Keratinocyte (primary cell): Measurements from ENCODE around the gene TMEM267. TPM values are rescaled to one million over a fixed set of nuclear protein-coding genes. Genes with fewer than 3 reads are reported as not detected.
"Not testable (repeated sequence)": the region's sequence is repeated elsewhere in the genome, so short reads cannot be mapped to it uniquely, and the experiment has no call there.

Source experiments
- DNase-seq: peaks from one replicate; pipeline ENCODE4 v3.0.0-alpha.2; 2011; ENCODE audit warnings: low read depth, missing footprints, low spot score
- FAIRE-seq: peaks from 2 replicates; lab custom pipeline; 2011; peaks lifted over from hg19 to GRCh38; lab: Jason Lieb, UNC
- H2AFZ ChIP-seq: 2 replicates; pipeline ENCODE4 v1.6.0; 2012; ENCODE audit warnings: low read length, control low read depth, inconsistent platforms; ENCODE audit not compliant: control insufficient read depth
- H3K27ac ChIP-seq: 2 replicates; pipeline ENCODE4 v1.5.1; 2011; ENCODE audit warnings: low read length; ENCODE audit not compliant: control insufficient read depth, insufficient read depth
- H3K27me3 ChIP-seq: 3 replicates; pipeline ENCODE4 v1.6.0; 2011; ENCODE audit warnings: low read length; ENCODE audit not compliant: control insufficient read depth, insufficient read depth; ENCODE audit errors: extremely low read depth
- H3K36me3 ChIP-seq, 2 experiments: 2 replicates in 1 of 2; 3 replicates in 1 of 2; pipeline ENCODE4 v1.5.1; 2011; ENCODE audit warnings: low read length in 2 of 2, mild to moderate bottlenecking in 1 of 2; ENCODE audit not compliant: control insufficient read depth in 2 of 2, insufficient read depth in 2 of 2; ENCODE audit errors: extremely low read depth in 1 of 2
- H3K4me1 ChIP-seq: 3 replicates; pipeline ENCODE4 v1.5.1; 2011; ENCODE audit warnings: low read length; ENCODE audit not compliant: control insufficient read depth, insufficient read depth; ENCODE audit errors: extremely low read depth
- H3K4me2 ChIP-seq: 3 replicates; pipeline ENCODE4 v1.6.0; 2011; ENCODE audit warnings: low read depth, low read length; ENCODE audit not compliant: control insufficient read depth, insufficient read depth; ENCODE audit errors: extremely low read depth
- H3K4me3 ChIP-seq, 3 experiments: fragments of 200-600 bp in 1 of 3; sonication (generic) in 1 of 3; 2 replicates in 2 of 3; 3 replicates in 1 of 3; pipeline ENCODE4 v1.5.1; 2011 to 2016; ENCODE audit warnings: low read length in 3 of 3, mild to moderate bottlenecking in 3 of 3, control low read depth in 2 of 3, inconsistent platforms in 1 of 3, low read depth in 1 of 3, mixed read lengths in 1 of 3, mixed run types in 1 of 3, moderate library complexity in 1 of 3; ENCODE audit not compliant: control insufficient read depth in 2 of 3, insufficient read depth in 2 of 3; ENCODE audit errors: extremely low read depth in 1 of 3
- H3K79me2 ChIP-seq: 2 replicates; pipeline ENCODE4 v1.6.0; 2012; ENCODE audit warnings: low read length; ENCODE audit not compliant: control insufficient read depth, insufficient read depth
- H3K9ac ChIP-seq: 3 replicates; pipeline ENCODE4 v1.6.0; 2011; ENCODE audit warnings: low read length; ENCODE audit not compliant: control insufficient read depth, insufficient read depth; ENCODE audit errors: extremely low read depth
- H3K9me1 ChIP-seq: 3 replicates; pipeline ENCODE4 v1.6.0; 2011; ENCODE audit warnings: low read length; ENCODE audit not compliant: control insufficient read depth, insufficient read depth; ENCODE audit errors: extremely low read depth
- H3K9me3 ChIP-seq: 2 replicates; pipeline ENCODE4 v1.5.1; 2012; ENCODE audit warnings: low read depth, low read length; ENCODE audit not compliant: control insufficient read depth
- H4K20me1 ChIP-seq: 3 replicates; pipeline ENCODE4 v1.6.0; 2011; ENCODE audit warnings: low read length; ENCODE audit not compliant: control insufficient read depth, insufficient read depth; ENCODE audit errors: extremely low read depth
- EZH2 ChIP-seq: IDR thresholded peaks from one replicate; pipeline ENCODE4 v1.6.1; 2012; ENCODE audit warnings: inconsistent platforms, mild to moderate bottlenecking, low read length, moderate library complexity
- dilution Hi-C: fragments of 300-500 bp; cut with MboI; formaldehyde crosslinking; loops from one replicate; pipeline ENCODE4 v1.7.0; 2020; ENCODE audit warnings: low sequenced_read_pairs; ENCODE audit not compliant: extremely low pct_ligation_motif_present
- polyA plus RNA-seq, 5 experiments: library from polyadenylated mRNA; depleted of rRNA in 3 of 5; stranded (reverse) in 3 of 5; stranded (forward) in 1 of 5; unstranded in 1 of 5; fragments of >200 nt; gene quantifications; 1 replicate in 1 of 5; 2 replicates in 3 of 5; 3 replicates in 1 of 5; pipeline versions ENCODE4 v1.2.1 to v1.2.3, GENCODE V29; 2011 to 2012; ENCODE audit warnings: missing spikeins in 2 of 5, low read depth in 1 of 5, low replicate concordance in 1 of 5
- TF ChIP-seq, protein P1 (sequence below), 3 experiments: IDR thresholded peaks in 1 of 3; conservative IDR thresholded peaks in 1 of 3; optimal IDR thresholded peaks in 1 of 3; 2 replicates in 2 of 3; 3 replicates in 1 of 3; pipeline versions ENCODE3 to v1.5.1; 2011; ENCODE audit warnings: low read length in 3 of 3, mild to moderate bottlenecking in 3 of 3, moderate library complexity in 2 of 3, control low read depth in 1 of 3, inconsistent platforms in 1 of 3; ENCODE audit not compliant: insufficient read depth in 2 of 3; ENCODE audit errors: extremely low read depth in 1 of 3

The TMEM267 gene
- polyA plus RNA-seq, 1 donor (not counting 4 experiments of a cell fraction or from before 2014, with no cell fraction given) = 30.7 TPM

- Histone ChIP-seq H3K9me3 (no peaks in the 10 kb centered on the region), H3K4me2 (no peak overlapping the region), H3K9me1 (no peaks in the 10 kb centered on the region), H3K79me2 (no peaks in the 10 kb centered on the region), H3K36me3 (no peaks in the 10 kb centered on the region), H3K4me1 (peaks cover 50% of the 10 kb centered on the region), H3K27ac (peak overlapping the region; percentile 39), H3K4me3 (no peak overlapping the region), H4K20me1 (no peaks in the 10 kb centered on the region), H3K27me3 (no peaks in the 10 kb centered on the region), H3K9ac (no peak overlapping the region), H2AFZ (peak overlapping the region; percentile 40)
- peak; percentile 35 for DNase-seq
- dilution Hi-C loops = no loop called here
- no peak for TF ChIP-seq EZH2
- TF ChIP-seq, protein P1, sequence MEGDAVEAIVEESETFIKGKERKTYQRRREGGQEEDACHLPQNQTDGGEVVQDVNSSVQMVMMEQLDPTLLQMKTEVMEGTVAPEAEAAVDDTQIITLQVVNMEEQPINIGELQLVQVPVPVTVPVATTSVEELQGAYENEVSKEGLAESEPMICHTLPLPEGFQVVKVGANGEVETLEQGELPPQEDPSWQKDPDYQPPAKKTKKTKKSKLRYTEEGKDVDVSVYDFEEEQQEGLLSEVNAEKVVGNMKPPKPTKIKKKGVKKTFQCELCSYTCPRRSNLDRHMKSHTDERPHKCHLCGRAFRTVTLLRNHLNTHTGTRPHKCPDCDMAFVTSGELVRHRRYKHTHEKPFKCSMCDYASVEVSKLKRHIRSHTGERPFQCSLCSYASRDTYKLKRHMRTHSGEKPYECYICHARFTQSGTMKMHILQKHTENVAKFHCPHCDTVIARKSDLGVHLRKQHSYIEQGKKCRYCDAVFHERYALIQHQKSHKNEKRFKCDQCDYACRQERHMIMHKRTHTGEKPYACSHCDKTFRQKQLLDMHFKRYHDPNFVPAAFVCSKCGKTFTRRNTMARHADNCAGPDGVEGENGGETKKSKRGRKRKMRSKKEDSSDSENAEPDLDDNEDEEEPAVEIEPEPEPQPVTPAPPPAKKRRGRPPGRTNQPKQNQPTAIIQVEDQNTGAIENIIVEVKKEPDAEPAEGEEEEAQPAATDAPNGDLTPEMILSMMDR (optimal IDR thresholded peaks at IDR 0.05 in 1 of 3, IDR thresholded peaks at IDR 0.05 in 1 of 3, conservative IDR thresholded peaks at IDR 0.05 in 1 of 3; ENCODE audit: extremely low read depth in 1 of 3, insufficient read depth in 2 of 3, low read length in 3 of 3) = no peak
- peak; percentile 84 for FAIRE-seq
Observed at GRCh38 chr5:43425983-43426382, 57.7 kb downstream of the TMEM267 start.

DNA sequence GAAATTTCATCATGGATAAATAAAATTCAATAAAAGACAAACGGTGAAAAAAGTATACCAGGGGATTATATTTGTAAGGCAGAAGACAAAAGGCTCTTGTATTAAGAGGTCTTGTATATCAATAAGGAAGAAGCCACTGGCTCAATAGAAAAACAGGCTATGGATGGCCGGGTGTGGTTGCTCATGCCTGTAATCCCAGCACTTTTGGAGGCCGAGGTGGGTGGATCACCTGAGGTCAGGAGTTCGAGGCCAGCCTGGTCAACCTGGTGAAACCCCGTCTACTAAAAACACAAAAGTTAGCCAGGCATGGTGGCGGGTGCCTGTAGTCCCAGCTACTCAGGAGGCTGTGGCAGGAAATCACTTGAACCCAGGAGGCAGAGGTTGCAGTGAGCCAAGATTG is 60.6 kb downstream of the TMEM267 start:
- H4K20me1 ChIP-seq, DNase-seq, H3K27ac ChIP-seq, H3K27me3 ChIP-seq, H3K36me3 ChIP-seq, H3K9me3 ChIP-seq, H3K4me2 ChIP-seq, H3K79me2 ChIP-seq, H3K9me1 ChIP-seq, H3K9ac ChIP-seq, FAIRE-seq, dilution Hi-C loops, H3K4me3 ChIP-seq, H2AFZ ChIP-seq: not testable (repeated sequence)
- H3K4me1 ChIP-seq = peaks cover 31% of the 10 kb centered on the region

GRCh38 chr5:43422143-43422542 is 61.5 kb downstream of the TMEM267 start:
- H3K4me3 ChIP-seq = no peak overlapping the region
- H3K27ac ChIP-seq = peak overlapping the region; percentile 18
- H2AFZ ChIP-seq = no peak overlapping the region
- no peaks in the 10 kb centered on the region for H3K9me1 ChIP-seq
- H3K9me3 ChIP-seq = no peaks in the 10 kb centered on the region
- H3K27me3 ChIP-seq = no peaks in the 10 kb centered on the region
- H3K4me2 ChIP-seq = peak overlapping the region; percentile 30
- no peaks in the 10 kb centered on the region for H3K79me2 ChIP-seq
- peaks cover 22% of the 10 kb centered on the region for H3K4me1 ChIP-seq
- no peaks in the 10 kb centered on the region for H4K20me1 ChIP-seq
- FAIRE-seq (peak; percentile 55), DNase-seq (no peak)
- no peak for TF ChIP-seq EZH2
- TF ChIP-seq, protein P1 (optimal IDR thresholded peaks at IDR 0.05 in 1 of 3, IDR thresholded peaks at IDR 0.05 in 1 of 3, conservative IDR thresholded peaks at IDR 0.05 in 1 of 3; ENCODE audit: extremely low read depth in 1 of 3, insufficient read depth in 2 of 3, low read length in 3 of 3) = no peak
- H3K9ac ChIP-seq = no peak overlapping the region
- dilution Hi-C loops = no loop called here
- H3K36me3 ChIP-seq = no peaks in the 10 kb centered on the region
